Calu3 (cell line): ENCODE measurements around the gene GET4. TPM values are rescaled to one million over a fixed set of nuclear protein-coding genes. Genes with fewer than 3 reads are reported as not detected.
A peak's percentile ranks its signal among the peaks of the same experiment; 100 is the strongest.

Experiments
- BruUV-seq: library from RNA; stranded (reverse); fragments of 400-500 nt; replicated peaks from 2 replicates; lab custom pipeline; 2021; lab: Mats Ljungman, UMichigan
- CTCF ChIA-PET: fragments of 300-600 bp; sonication (Branson Sonifier 250); formaldehyde crosslinking; loops from one replicate; lab custom pipeline; 2022; ENCODE audit warnings: antibody characterized with exemption; lab: Charles Lee
- DNase-seq: peaks from one replicate; pipeline ENCODE4 v3.0.0; 2022
- H3K27ac Mint-ChIP-seq: one replicate; pipeline ENCODE4 v1.8.0; 2022; ENCODE audit warnings: mixed read lengths; ENCODE audit not compliant: unreplicated experiment
- H3K27me3 Mint-ChIP-seq: one replicate; pipeline ENCODE4 v1.8.0; 2022; ENCODE audit warnings: mixed read lengths; ENCODE audit not compliant: unreplicated experiment
- H3K36me3 Mint-ChIP-seq: one replicate; pipeline ENCODE4 v1.8.0; 2022; ENCODE audit warnings: mild to moderate bottlenecking, moderate library complexity, mixed read lengths; ENCODE audit not compliant: insufficient read depth, unreplicated experiment
- H3K4me1 Mint-ChIP-seq: one replicate; pipeline ENCODE4 v1.8.0; 2022; ENCODE audit warnings: mild to moderate bottlenecking, low read depth, mixed read lengths; ENCODE audit not compliant: unreplicated experiment
- H3K4me3 Mint-ChIP-seq: one replicate; pipeline ENCODE4 v1.8.0; 2022; ENCODE audit warnings: mild to moderate bottlenecking, low read depth, moderate library complexity, mixed read lengths; ENCODE audit not compliant: unreplicated experiment
- H3K9me3 Mint-ChIP-seq: one replicate; pipeline ENCODE4 v1.8.0; 2022; ENCODE audit warnings: low read depth, mixed read lengths; ENCODE audit not compliant: unreplicated experiment
- CTCF ChIP-seq: fragments of 200-600 bp; IDR thresholded peaks from one replicate; pipeline ENCODE4 v1.8.0; 2022; ENCODE audit warnings: antibody characterized with exemption; ENCODE audit not compliant: unreplicated experiment
- intact Hi-C: fragments of 100-400 bp; cut with micrococcal nuclease; formaldehyde crosslinking; loops from one replicate; pipeline ENCODE4 v1.10.0; 2022; ENCODE audit not compliant: unreplicated experiment
- total RNA-seq: library from RNA; stranded (reverse); gene quantifications from 2 replicates; pipeline ENCODE4 v1.2.3, GENCODE V29; 2022

The GET4 gene
- total RNA-seq, 1 experiment from 2014 or later = 145 TPM

- no peak for DNase-seq
- peaks cover 65% of the 10 kb centered on the region for H3K4me1 Mint-ChIP-seq
- H3K4me3 Mint-ChIP-seq = no peak overlapping the region
- no peak for TF ChIP-seq CTCF
- H3K27me3 Mint-ChIP-seq = no peaks in the 10 kb centered on the region
- BruUV-seq = no TSS peak
- CTCF ChIA-PET = no interaction called here
- intact Hi-C loops = no loop called here
- H3K9me3 Mint-ChIP-seq = no peaks in the 10 kb centered on the region
- H3K36me3 Mint-ChIP-seq = peaks cover 82% of the 10 kb centered on the region
- H3K27ac Mint-ChIP-seq = peak overlapping the region; percentile 12
These were observed 42.7 kb downstream of the GET4 start for GRCh38 chr7:919114-919442.

GRCh38 chr7:919924-920341 lies 43.6 kb downstream of the GET4 start:
- intact Hi-C loops = no loop called here
- TF ChIP-seq CTCF = no peak
- Mint-ChIP-seq H3K9me3 (no peaks in the 10 kb centered on the region), H3K36me3 (peaks cover 82% of the 10 kb centered on the region), H3K27me3 (no peaks in the 10 kb centered on the region), H3K4me3 (no peak overlapping the region), H3K4me1 (peaks cover 64% of the 10 kb centered on the region), H3K27ac (no peak overlapping the region)
- no TSS peak for BruUV-seq
- no peak for DNase-seq
- CTCF ChIA-PET = no interaction called here

GRCh38 chr7:920351-921070 lies 44.2 kb downstream of the GET4 start:
- Mint-ChIP-seq H3K27me3 (no peaks in the 10 kb centered on the region), H3K36me3 (peaks cover 80% of the 10 kb centered on the region), H3K27ac (peak overlapping the region; percentile 65), H3K4me1 (peaks cover 60% of the 10 kb centered on the region), H3K9me3 (no peaks in the 10 kb centered on the region), H3K4me3 (no peak overlapping the region)
- TF ChIP-seq CTCF = no peak
- intact Hi-C loops = no loop called here
- no TSS peak for BruUV-seq
- CTCF ChIA-PET = no interaction called here
- no peak for DNase-seq

- no peaks in the 10 kb centered on the region for H3K27me3 Mint-ChIP-seq
- intact Hi-C loops = no loop called here
These were observed 44.7 kb downstream of the GET4 start for GRCh38 chr7:921071-921461.

More at GRCh38 chr7:921071-921461, 44.7 kb downstream of the GET4 start:
- Mint-ChIP-seq H3K9me3 (no peaks in the 10 kb centered on the region), H3K4me1 (peaks cover 60% of the 10 kb centered on the region), H3K27ac (peak overlapping the region; percentile 65), H3K4me3 (no peak overlapping the region), H3K36me3 (peaks cover 80% of the 10 kb centered on the region)
- CTCF ChIA-PET = no interaction called here
- BruUV-seq = no TSS peak
- TF ChIP-seq CTCF = no peak
- no peak for DNase-seq
